GM12878 (cell line): Measurements from ENCODE around the gene MAP2K7. TPM values are rescaled to one million over a fixed set of nuclear protein-coding genes. Genes with fewer than 3 reads are reported as not detected.

Experiments
- ATAC-seq: fragments of 200-7000 bp; cut with Tn5 transposase; 3 replicates; pipeline ENCODE4 v1.9.1; 2020; ENCODE audit warnings: mild to moderate bottlenecking, moderate library complexity
- BruUV-seq: library from RNA; stranded (reverse); fragments of 400-500 nt; replicated peaks from 2 replicates; lab custom pipeline; 2021; lab: Mats Ljungman, UMichigan
- CTCF ChIA-PET: fragments of 300-600 bp; sonication (Branson Sonifier 250); formaldehyde crosslinking; extraction: SDS; loops from one replicate; lab custom pipeline; 2021; ENCODE audit warnings: inconsistent platforms; lab: Yijun Ruan, JAX
- POLR2A ChIA-PET: fragments of 350-600 bp; formaldehyde crosslinking; extraction: SDS; loops from one replicate; lab custom pipeline; 2021; ENCODE audit warnings: inconsistent platforms; lab: Charles Lee
- RAD21 ChIA-PET: fragments of 300-600 bp; sonication (Branson Sonifier 250); formaldehyde crosslinking; loops from one replicate; lab custom pipeline; 2023; ENCODE audit warnings: antibody characterized with exemption; ENCODE audit not compliant: unreplicated experiment; lab: Charles Lee
- SMC1A ChIA-PET: fragments of 300-600 bp; sonication (Branson Sonifier 250); formaldehyde crosslinking; loops from one replicate; lab custom pipeline; 2023; ENCODE audit not compliant: unreplicated experiment, uncharacterized antibody; lab: Charles Lee
- DNase-seq: peaks from one replicate; pipeline ENCODE4 v3.0.0-alpha.2; 2011; ENCODE audit warnings: low read depth, low spot score
- FAIRE-seq: peaks from 3 replicates; lab custom pipeline; 2011; peaks lifted over from hg19 to GRCh38; lab: Jason Lieb, UNC
- H2AFZ ChIP-seq: 2 replicates; pipeline ENCODE4 v1.6.0; 2011; ENCODE audit warnings: low read depth, low read length, control low read depth; ENCODE audit not compliant: control insufficient read depth
- H3K27ac ChIP-seq: 2 replicates; pipeline ENCODE4 v1.5.1; 2011; ENCODE audit warnings: control low read depth; ENCODE audit not compliant: control insufficient read depth, insufficient read depth
- H3K27me3 ChIP-seq, 2 experiments: replicated peaks in 1 of 2; 2 replicates each; pipeline versions ENCODE4 v1.6.0 to v1.6.1; 2011; ENCODE audit warnings: low read length in 1 of 2; ENCODE audit not compliant: control insufficient read depth in 2 of 2, insufficient read depth in 2 of 2
- H3K36me3 ChIP-seq, 2 experiments: 2 replicates each; pipeline ENCODE4 v1.5.1; 2011; ENCODE audit warnings: low read length in 1 of 2; ENCODE audit not compliant: control insufficient read depth in 2 of 2, insufficient read depth in 2 of 2
- H3K4me1 ChIP-seq: 2 replicates; pipeline ENCODE4 v1.6.1; 2011; ENCODE audit warnings: mild to moderate bottlenecking, low read length, moderate library complexity, mixed read lengths; ENCODE audit not compliant: control insufficient read depth, insufficient read depth
- H3K4me2 ChIP-seq: 2 replicates; pipeline ENCODE4 v1.6.0; 2011; ENCODE audit warnings: control low read depth; ENCODE audit not compliant: control insufficient read depth, insufficient read depth
- H3K4me3 ChIP-seq: fragments of 200-600 bp; sonication (generic); 2 replicates; pipeline ENCODE4 v1.5.1; 2016
- H3K79me2 ChIP-seq: 2 replicates; pipeline ENCODE4 v1.6.0; 2011; ENCODE audit warnings: low read length; ENCODE audit not compliant: control insufficient read depth, insufficient read depth
- H3K9ac ChIP-seq: 2 replicates; pipeline ENCODE4 v1.8.0; 2011; ENCODE audit warnings: low read length, control low read depth, mixed read lengths; ENCODE audit not compliant: control insufficient read depth, insufficient read depth
- H3K9me3 ChIP-seq: replicated peaks from 3 replicates; pipeline ENCODE4 v1.5.1; 2011; ENCODE audit warnings: mild to moderate bottlenecking, low read length; ENCODE audit not compliant: control insufficient read depth, insufficient read depth
- H4K20me1 ChIP-seq: 2 replicates; pipeline ENCODE4 v1.6.0; 2011; ENCODE audit not compliant: control insufficient read depth, insufficient read depth
- CREB1 ChIP-seq: IDR thresholded peaks from 2 replicates; pipeline ENCODE4 v1.6.1; 2012; ENCODE audit warnings: low read depth, mild to moderate bottlenecking, inconsistent platforms
- EP300 ChIP-seq, 2 experiments: fragments of 150-350 bp in 1 of 2; IDR thresholded peaks; 2 replicates each; pipeline ENCODE4 v1.6.1; 2011 to 2012; ENCODE audit warnings: low read depth in 2 of 2, low read length in 2 of 2, borderline replicate concordance in 1 of 2, improper control_type of control experiment in 1 of 2, inconsistent platforms in 1 of 2; ENCODE audit not compliant: control insufficient read depth in 1 of 2
- KDM1A ChIP-seq: fragments of 200-600 bp; sonication (generic); IDR thresholded peaks from 2 replicates; pipeline ENCODE4 v1.6.1; 2016; ENCODE audit warnings: borderline replicate concordance
- RB1 ChIP-seq: fragments of 450-650 bp; formaldehyde crosslinking; IDR thresholded peaks from 2 replicates; pipeline ENCODE4 v1.6.1; 2017; ENCODE audit warnings: mild to moderate bottlenecking, borderline replicate concordance
- RELA ChIP-seq: fragments of 450-650 bp; IDR thresholded peaks from 2 replicates; pipeline ENCODE4 v1.8.0; 2014; ENCODE audit warnings: borderline replicate concordance; ENCODE audit not compliant: partially characterized antibody
- ZNF274 ChIP-seq: IDR thresholded peaks from one replicate; pipeline ENCODE4 v1.8.0; 2011; ENCODE audit not compliant: insufficient read length, insufficient read depth
- WGBS: methylation state at CpG from one replicate; pipeline ENCODE4 v1.1.6; 2016; ENCODE audit warnings: low lambda C conversion rate; ENCODE audit not compliant: insufficient replicate concordance, insufficient coverage; ENCODE audit errors: missing lambda C conversion rate; 5-methylcytosine and 5-hydroxymethylcytosine counted together
- in situ Hi-C: fragments of 300-500 bp; cut with MboI; formaldehyde crosslinking; loops from 9 replicates; pipeline ENCODE4 v1.14.3; 2018; ENCODE audit warnings: mixed read lengths
- intact Hi-C: fragments of 100-400 bp; cut with micrococcal nuclease; formaldehyde crosslinking; loops from one replicate; pipeline ENCODE4 v1.14.2; 2022; ENCODE audit not compliant: unreplicated experiment
- polyA plus RNA-seq, 11 experiments: library from polyadenylated mRNA; depleted of rRNA in 4 of 11; unstranded in 6 of 11; stranded (reverse) in 5 of 11; fragments of >200 nt; fragmentation: Nextera tagmentation in 4 of 11; fragmentation: Illumina TruSeq in 1 of 11; extraction: Ambion mirVana in 4 of 11; extraction: Trizol in 1 of 11; gene quantifications; 1 replicate in 1 of 11; 2 replicates in 10 of 11; pipeline versions ENCODE4 v1.2.1 to v1.2.3, GENCODE V29; 2011 to 2016; ENCODE audit warnings: inconsistent platforms in 2 of 11, missing spikeins in 2 of 11, low read depth in 1 of 11
- total RNA-seq, 4 experiments: library from RNA; depleted of rRNA in 3 of 4; stranded (reverse); fragments of >200 nt in 3 of 4; fragmentation: Illumina TruSeq in 1 of 4; extraction: Trizol in 1 of 4; gene quantifications; 2 replicates each; pipeline versions ENCODE4 v1.2.1 to v1.2.3, GENCODE V29; 2013 to 2021
- TF ChIP-seq, protein P1 (sequence below): fragments of 450-650 bp; IDR thresholded peaks from 2 replicates; pipeline ENCODE4 v1.6.1; 2018; ENCODE audit warnings: mild to moderate bottlenecking, low read depth, moderate library complexity; ENCODE audit not compliant: partially characterized antibody
- TF ChIP-seq, protein P2 (sequence below): IDR thresholded peaks from 2 replicates; pipeline ENCODE4 v1.6.1; 2012; ENCODE audit warnings: mild to moderate bottlenecking, low read depth, low read length
- TF ChIP-seq, protein P3 (sequence below): fragments of 450-650 bp; IDR thresholded peaks from 2 replicates; pipeline ENCODE4 v1.6.1; 2017; ENCODE audit warnings: antibody characterized with exemption, mild to moderate bottlenecking, moderate library complexity

Gene MAP2K7
- total and polyA plus RNA-seq, 10 of the 15 experiments (the other 5 are each of a cell fraction or from before 2014, with no cell fraction given), result 0.34 to 32.2 (median 6.7) TPM

DNA sequence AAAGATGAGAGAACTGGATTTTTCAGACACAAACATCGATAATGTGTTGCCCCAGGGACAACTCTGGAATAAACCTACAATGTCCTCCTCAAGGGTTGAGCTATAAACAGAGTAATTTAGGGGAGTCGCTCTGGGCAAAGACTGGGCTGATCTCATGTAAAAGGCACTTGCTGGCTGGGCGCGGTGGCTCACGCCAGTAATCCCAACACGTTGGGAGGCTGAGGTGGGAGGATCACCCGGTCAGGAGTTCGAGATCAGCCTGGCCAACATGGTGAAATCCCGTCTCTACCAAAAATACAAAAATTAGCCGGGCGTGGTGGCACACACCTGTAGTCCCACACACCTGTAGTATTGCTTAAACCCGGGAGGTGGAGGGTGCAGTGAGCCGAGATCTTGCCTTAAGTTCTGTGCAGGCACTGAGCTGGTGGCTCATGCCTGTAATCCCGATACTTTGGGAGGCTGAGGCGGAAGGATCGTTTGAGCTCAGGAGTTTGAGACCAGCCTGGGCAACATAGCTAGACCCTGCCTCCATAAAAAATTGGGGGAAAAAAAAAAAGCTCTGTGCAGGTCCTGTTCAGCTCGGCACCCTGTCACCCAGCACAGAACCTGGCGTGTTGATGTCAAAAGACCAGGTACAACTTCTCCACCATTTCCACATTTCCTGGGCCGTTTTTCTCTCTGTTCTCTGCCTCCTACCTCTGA, 38.4 kb downstream of the MAP2K7 start (continued):
- TF ChIP-seq, protein P1, sequence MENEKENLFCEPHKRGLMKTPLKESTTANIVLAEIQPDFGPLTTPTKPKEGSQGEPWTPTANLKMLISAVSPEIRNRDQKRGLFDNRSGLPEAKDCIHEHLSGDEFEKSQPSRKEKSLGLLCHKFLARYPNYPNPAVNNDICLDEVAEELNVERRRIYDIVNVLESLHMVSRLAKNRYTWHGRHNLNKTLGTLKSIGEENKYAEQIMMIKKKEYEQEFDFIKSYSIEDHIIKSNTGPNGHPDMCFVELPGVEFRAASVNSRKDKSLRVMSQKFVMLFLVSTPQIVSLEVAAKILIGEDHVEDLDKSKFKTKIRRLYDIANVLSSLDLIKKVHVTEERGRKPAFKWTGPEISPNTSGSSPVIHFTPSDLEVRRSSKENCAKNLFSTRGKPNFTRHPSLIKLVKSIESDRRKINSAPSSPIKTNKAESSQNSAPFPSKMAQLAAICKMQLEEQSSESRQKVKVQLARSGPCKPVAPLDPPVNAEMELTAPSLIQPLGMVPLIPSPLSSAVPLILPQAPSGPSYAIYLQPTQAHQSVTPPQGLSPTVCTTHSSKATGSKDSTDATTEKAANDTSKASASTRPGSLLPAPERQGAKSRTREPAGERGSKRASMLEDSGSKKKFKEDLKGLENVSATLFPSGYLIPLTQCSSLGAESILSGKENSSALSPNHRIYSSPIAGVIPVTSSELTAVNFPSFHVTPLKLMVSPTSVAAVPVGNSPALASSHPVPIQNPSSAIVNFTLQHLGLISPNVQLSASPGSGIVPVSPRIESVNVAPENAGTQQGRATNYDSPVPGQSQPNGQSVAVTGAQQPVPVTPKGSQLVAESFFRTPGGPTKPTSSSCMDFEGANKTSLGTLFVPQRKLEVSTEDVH, result no peak
- no peak for TF ChIP-seq CREB1

DNA sequence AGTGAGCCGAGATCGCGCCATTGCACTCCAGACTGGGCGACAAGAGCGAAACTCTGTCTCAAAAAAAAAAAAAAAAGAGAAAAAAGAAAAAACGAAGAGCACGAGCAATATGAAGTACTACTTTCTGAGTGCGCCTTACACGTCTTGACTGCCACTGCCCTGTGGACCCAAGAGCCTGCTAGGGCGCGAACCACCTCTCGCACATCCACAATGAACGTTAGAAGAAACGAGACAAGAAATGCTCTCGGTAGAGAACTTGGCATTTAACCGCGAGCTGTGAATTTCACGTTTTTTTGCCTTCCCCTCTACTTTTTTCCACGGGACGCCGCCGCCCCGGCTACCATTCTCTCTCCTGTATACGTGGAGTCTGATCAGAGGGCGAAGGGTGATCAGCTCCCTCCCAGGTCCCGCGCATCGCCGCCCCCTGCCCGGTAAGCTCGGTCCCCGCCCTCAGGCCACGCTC, 39.3 kb downstream of the MAP2K7 start:
- H2AFZ ChIP-seq, result peak overlapping the region; percentile 83
- H3K79me2 ChIP-seq, result peaks cover 23% of the 10 kb centered on the region
- H3K27me3 ChIP-seq, result no peaks in the 10 kb centered on the region
- RAD21 ChIA-PET, result interaction anchor here (1.0 to 2.3 kb wide), 9 partner anchors 13 to 379 kb away, joined by 3 to 17 read pairs (median 10); partner anchors contain the start of genes ELAVL1, NDUFA7, RPS28 and SNAPC2
- no TSS peak for BruUV-seq
- in situ Hi-C loops (loop anchor here (10.0 kb wide), 1 partner anchor 312 kb away; no protein-coding TSS in a partner anchor), intact Hi-C loops (loop anchor here (10.0 kb wide), 1 partner anchor 212 kb away; no protein-coding TSS in a partner anchor)
- FAIRE-seq, result no peak
- H3K36me3 ChIP-seq, result peaks cover 0 to 7% of the 10 kb centered on the region in 2 experiments; a peak in 3 of 4 replicates
- peaks cover 7% of the 10 kb centered on the region for H3K4me1 ChIP-seq
- peak overlapping the region; percentile 77 for H3K27ac ChIP-seq
- DNase-seq, result no peak
- 7% methylated on average over 33 of the region's 33 CpGs for WGBS
- SMC1A ChIA-PET, result interaction anchor here (1.0 to 3.1 kb wide), 5 partner anchors 14 to 268 kb away, joined by 3 to 29 read pairs (median 3); partner anchors contain the start of gene ELAVL1
- CTCF ChIA-PET, result interaction anchor here (0.5 to 4.3 kb wide), 20 partner anchors 11 to 576 kb away, joined by 3 to 55 read pairs (median 7); partner anchors contain the start of genes ELAVL1, MAP2K7, SNAPC2 and ZNF414
- no peaks in the 10 kb centered on the region for H3K9me3 ChIP-seq
- TF ChIP-seq, protein P2, sequence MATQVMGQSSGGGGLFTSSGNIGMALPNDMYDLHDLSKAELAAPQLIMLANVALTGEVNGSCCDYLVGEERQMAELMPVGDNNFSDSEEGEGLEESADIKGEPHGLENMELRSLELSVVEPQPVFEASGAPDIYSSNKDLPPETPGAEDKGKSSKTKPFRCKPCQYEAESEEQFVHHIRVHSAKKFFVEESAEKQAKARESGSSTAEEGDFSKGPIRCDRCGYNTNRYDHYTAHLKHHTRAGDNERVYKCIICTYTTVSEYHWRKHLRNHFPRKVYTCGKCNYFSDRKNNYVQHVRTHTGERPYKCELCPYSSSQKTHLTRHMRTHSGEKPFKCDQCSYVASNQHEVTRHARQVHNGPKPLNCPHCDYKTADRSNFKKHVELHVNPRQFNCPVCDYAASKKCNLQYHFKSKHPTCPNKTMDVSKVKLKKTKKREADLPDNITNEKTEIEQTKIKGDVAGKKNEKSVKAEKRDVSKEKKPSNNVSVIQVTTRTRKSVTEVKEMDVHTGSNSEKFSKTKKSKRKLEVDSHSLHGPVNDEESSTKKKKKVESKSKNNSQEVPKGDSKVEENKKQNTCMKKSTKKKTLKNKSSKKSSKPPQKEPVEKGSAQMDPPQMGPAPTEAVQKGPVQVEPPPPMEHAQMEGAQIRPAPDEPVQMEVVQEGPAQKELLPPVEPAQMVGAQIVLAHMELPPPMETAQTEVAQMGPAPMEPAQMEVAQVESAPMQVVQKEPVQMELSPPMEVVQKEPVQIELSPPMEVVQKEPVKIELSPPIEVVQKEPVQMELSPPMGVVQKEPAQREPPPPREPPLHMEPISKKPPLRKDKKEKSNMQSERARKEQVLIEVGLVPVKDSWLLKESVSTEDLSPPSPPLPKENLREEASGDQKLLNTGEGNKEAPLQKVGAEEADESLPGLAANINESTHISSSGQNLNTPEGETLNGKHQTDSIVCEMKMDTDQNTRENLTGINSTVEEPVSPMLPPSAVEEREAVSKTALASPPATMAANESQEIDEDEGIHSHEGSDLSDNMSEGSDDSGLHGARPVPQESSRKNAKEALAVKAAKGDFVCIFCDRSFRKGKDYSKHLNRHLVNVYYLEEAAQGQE, result no peak
- TF ChIP-seq KDM1A (no peak), RB1 (no peak), ZNF274 (no peak), RELA (no peak), EP300 (IDR thresholded peaks at IDR 0.05; ENCODE audit: borderline replicate concordance in 1 of 2, control insufficient read depth in 1 of 2, low read depth in 2 of 2, low read length in 2 of 2) (no peak)
- TF ChIP-seq, protein P3, sequence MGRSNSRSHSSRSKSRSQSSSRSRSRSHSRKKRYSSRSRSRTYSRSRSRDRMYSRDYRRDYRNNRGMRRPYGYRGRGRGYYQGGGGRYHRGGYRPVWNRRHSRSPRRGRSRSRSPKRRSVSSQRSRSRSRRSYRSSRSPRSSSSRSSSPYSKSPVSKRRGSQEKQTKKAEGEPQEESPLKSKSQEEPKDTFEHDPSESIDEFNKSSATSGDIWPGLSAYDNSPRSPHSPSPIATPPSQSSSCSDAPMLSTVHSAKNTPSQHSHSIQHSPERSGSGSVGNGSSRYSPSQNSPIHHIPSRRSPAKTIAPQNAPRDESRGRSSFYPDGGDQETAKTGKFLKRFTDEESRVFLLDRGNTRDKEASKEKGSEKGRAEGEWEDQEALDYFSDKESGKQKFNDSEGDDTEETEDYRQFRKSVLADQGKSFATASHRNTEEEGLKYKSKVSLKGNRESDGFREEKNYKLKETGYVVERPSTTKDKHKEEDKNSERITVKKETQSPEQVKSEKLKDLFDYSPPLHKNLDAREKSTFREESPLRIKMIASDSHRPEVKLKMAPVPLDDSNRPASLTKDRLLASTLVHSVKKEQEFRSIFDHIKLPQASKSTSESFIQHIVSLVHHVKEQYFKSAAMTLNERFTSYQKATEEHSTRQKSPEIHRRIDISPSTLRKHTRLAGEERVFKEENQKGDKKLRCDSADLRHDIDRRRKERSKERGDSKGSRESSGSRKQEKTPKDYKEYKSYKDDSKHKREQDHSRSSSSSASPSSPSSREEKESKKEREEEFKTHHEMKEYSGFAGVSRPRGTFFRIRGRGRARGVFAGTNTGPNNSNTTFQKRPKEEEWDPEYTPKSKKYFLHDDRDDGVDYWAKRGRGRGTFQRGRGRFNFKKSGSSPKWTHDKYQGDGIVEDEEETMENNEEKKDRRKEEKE, result no peak
- H3K9ac ChIP-seq, result peak overlapping the region; percentile 80
- POLR2A ChIA-PET, result interaction anchor here (0.5 to 2.4 kb wide), 6 partner anchors 13 to 1339 kb away, joined by 3 to 18 read pairs (median 4); partner anchors contain the start of genes RAB11B and SNAPC2
- no peaks in the 10 kb centered on the region for H4K20me1 ChIP-seq
- H3K4me2 ChIP-seq, result peak overlapping the region; percentile 58
- peak; percentile 29 for ATAC-seq
- H3K4me3 ChIP-seq, result peak overlapping the region; percentile 89
